NCI-H345 treated with DMSO at 0.1 percent for 48 hours (cell line): Measurements from ENCODE around the gene MYLK.
"Not testable (repeated sequence)": the region's sequence is repeated elsewhere in the genome, so short reads cannot be mapped to it uniquely, and the experiment has no call there.

Experiments used
- DNase-seq: peaks from one replicate; lab custom pipeline; 2025; ENCODE audit not compliant: unreplicated experiment; lab: John Stamatoyannopoulos, UW

Gene MYLK

GRCh38 chr3:123728014-123728413 is 156.1 kb downstream of the MYLK start:
- no peak for DNase-seq

- no peak for DNase-seq
Measured at GRCh38 chr3:123725652-123726400, 158.3 kb downstream of the MYLK start.

DNA sequence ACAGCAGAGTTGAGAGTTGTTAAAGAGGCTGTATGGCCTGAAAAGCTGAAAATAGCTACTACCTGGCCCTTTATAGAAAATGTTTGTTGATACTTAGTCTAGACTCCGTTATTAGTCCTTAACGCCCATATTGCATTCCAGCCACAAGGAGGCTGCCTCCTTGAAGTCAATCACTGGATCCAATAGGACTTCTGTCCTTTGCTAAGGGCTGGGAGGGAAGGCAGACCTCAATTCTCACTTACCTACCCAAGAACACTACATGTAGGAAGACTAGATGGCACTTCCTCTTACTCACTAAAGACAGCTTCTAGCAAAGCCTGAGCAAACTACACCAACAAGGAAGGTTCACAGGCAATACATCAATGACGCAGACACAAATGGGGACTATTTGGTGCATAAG is 159.8 kb downstream of the MYLK start:
- no peak for DNase-seq

DNA sequence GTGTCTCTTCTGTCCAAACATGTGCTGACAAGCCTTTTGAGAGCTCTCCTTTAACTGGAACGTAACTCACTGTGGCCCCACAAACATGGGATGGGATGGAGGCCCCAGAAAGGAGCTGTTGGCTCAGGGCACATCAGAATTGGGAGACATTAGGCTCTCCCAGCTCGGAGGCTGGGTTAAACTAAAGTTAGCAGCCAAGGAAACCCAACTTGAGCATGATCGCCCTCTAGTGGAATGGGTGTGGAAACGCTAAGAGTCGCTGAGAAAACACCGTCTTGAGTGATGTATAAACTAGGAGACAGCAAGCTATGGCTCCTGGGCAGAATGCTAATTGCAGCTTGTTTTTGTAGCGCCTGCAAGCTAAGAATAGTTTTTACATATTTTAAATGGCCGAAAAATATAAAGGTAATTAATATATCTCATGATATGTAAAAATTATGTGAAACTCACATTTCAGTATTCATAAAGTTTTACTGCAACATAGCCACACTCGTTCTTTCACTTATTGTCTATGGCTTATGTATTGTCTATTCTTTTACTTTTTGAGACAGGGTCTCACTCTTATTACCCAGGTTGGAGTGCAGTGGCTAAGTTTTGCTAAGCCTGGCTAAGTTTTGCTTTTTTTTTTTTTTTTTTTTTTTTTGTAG is 160.5 kb downstream of the MYLK start:
- DNase-seq = no peak

GRCh38 chr3:123723070-123723469 is 161.1 kb downstream of the MYLK start:
- no peak for DNase-seq

DNA sequence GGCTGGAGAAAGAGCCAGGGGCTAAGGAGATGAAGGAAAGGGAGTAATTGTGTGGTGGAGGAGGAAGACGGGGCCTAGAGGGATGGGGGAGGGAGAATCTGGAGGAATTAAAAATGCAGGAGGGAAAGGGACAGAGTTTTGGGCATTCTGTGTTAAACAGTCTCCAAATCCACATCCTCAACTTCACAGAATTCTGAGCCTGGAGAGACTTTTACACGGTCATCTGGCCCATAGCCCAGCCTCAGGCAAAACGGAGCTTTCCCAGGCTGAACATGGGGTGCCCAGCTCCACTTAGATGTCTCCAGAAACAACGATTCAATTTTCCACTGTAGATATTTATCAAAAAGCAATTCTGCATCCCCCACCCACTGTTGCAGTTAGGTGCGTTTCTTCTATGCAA is 161.7 kb downstream of the MYLK start:
- no peak for DNase-seq

GRCh38 chr3:123722021-123722420 is 162.1 kb downstream of the MYLK start:
- no peak for DNase-seq

DNA sequence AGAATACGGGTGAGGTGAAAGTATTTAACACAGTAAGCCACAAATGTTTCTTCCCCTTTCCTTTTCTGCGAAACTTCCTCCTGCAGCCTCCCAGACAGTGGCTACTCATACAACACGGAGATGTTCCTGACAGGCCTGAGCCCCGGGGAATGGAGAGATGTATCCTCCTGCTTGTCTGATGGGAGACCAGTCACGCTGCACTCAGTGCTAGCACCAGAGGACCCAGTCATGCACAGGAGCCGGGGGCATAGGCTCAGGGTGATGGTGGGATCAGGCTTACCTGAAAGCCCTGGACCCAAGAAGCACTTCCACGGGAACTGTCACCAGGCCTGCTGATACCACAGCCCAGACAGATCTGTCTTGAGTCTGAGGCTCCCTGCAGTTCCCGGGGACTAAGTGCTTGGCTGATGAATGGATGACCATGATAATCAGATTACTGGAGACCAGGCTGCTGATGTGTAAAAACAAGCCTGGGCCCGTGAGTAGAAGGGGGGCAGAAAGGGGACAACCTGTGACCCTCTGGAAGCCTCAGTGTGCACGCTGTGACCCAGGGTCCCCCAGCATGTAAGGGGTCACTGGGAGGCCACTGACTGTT is 162.9 kb downstream of the MYLK start:
- DNase-seq = not testable (repeated sequence)

DNA sequence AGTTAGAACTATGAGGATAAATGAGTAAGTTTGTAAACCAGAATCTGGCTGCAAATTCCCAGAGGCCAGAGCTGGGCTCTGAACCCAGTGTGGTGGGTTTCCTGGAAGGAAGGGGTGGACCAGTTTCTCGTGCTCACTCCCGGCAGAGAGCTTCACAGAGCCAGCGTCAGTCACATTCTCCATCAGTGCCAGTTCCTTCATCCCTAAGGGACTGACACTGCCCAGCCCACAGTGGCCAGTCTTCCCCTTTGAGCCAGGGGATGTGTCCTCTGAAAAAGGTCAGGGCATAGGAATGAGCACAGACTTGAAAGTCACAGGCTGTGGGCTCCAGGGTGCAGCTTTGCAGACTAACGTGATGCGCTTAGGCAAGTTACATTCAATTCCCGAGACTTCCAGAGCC is 163.5 kb downstream of the MYLK start:
- DNase-seq = no peak

DNA sequence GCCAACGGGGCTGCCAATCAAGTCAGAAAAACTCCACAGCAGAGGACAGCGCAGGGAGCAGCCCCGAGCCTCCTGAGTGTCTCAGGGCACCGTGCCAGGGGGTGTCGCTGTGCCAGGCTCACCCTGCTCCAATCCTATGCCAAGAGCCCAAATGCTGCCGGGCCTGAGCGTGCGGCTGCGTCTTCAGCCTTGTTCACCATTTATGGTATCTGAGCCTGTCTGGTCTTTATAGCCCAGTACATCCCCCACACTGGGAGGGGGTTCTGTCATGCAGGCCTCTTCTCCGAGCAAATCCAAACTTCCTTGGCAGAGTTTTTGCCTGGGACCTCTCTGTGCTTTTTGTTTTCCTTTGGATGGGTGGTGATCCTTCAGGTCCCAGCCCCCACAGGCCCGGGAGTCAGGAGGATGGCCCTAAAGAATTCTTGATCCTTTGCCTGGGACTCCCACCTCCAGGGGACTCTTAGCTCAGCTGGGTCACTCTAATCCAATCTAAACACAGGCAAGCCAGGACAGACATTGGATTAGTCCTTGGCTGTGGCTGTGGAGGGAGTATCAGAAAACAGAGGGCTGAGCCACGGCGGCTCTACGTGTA is 164.2 kb downstream of the MYLK start:
- no peak for DNase-seq

- not testable (repeated sequence) for DNase-seq
Measured at GRCh38 chr3:123719061-123719756, 164.9 kb downstream of the MYLK start.

DNA sequence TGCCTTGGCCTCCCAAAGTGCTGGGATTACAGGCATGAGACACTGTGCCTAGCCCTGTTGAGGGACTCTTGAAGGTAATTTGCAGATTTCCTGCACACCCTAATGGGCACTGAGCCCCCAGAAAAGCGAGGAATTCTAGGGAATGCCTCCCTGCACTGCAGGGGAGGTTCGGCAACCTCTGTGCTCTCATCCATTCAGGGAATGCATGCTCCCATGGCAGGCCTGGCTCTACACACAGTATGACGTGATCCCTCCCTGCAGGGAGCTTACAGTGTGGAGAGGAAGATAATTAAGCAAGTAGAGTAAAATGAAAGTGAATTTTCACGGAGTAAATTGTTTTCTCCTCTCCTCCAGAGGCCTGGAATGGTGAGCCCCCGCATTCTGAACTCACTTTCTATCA is 166.0 kb downstream of the MYLK start:
- DNase-seq = no peak

DNA sequence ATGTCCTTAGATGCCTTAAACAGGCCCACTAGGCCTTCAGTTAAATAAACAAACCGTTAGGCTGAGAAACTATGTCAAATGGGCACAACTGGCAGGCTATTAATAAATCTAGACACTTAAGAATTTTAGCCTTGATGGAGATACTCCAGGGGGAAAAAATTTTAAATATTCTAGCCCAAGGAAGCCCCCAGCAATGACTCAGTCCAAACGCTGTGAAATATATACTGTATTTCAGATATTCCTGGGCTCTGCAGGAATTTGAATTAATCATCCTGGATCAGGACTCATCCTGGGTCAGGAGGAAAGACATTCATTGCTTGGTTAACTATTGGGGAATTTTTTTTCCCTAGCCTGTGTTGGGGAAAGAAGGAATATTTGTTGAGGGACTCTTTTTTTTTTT is 166.7 kb downstream of the MYLK start:
- DNase-seq = not testable (repeated sequence)

- no peak for DNase-seq
Measured at GRCh38 chr3:123716411-123716810, 167.7 kb downstream of the MYLK start.

DNA sequence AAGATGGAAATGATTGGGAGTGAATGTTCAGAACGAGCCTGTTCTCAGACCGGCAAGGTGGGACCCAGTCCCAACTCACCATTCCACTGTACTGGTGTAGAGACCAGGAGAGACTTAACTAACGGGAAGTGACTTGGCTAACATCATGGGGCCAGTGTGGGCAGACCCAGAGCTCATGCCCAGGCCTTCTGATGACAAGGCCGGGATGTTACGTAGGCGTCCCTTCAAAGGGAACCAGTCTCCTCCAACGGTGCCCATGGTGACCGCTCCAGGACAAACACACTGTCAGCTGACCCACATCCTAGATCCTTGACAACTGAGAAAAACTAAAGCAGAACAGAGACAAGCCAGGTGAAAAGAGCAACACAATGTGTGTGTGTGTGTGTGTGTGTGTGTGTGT is 170.9 kb downstream of the MYLK start:
- DNase-seq = no peak

DNA sequence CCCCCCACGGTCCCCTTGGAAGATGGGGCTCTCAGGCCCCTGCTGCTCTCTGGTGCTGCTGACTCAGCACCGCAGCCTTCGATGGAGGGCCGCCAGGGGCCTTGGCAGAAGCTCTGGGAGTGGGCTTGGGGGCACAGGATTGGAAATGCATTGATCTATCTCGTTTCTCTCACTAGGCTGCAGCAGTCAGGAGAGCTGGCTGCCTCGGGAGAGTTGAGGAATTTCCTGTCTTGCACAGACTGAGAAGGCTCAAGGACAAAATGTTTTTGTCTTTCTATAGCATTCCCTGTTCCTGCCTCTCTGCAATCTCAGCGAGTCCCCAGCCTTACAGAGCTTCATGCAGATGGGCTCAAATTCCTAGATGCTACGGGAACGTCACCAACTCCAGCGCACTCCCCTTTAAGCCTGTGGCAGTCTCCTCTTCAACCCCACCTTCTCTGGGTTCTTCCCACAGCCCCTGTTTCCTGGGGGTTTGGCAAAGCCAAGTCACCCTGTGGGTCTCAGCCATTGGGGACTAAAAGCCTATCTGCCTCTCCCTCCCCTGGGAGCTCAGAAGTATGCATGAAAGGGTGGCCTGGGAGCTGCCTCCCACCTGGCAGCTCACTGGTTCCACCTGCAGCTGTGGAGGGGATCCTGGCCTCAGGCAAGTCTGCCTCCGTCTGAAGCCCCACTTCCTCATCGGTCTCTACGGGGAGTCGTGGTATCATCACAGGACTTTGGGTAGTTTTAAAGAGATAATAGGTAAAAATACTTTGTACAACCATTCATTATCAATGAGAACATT is 171.9 kb downstream of the MYLK start:
- no peak for DNase-seq

- DNase-seq = no peak
Measured at GRCh38 chr3:123711356-123711755, 172.8 kb downstream of the MYLK start.

DNA sequence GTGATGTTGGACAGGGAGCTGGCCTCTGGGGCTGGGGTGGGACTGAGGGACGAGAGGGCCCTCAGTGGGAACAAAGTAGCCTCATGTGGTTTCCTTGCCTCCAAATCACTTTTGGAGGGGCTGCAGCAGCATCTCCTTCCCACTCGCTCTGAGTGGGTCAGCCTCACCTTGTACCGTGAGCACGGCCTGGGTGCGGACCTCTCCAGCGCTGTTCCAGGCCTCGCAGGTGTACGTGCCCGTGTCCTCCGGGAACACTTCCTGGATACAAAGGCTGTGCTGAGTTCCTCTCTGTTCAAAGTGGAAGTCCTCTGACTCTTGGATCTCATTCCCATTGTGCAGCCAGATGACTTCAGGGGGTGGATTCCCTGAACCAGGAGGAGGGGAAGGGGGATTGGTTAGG is 175.6 kb downstream of the MYLK start:
- no peak for DNase-seq

GRCh38 chr3:123707641-123708040 is 176.5 kb downstream of the MYLK start:
- DNase-seq = not testable (repeated sequence)

GRCh38 chr3:123706871-123707270 is 177.3 kb downstream of the MYLK start:
- no peak for DNase-seq
